HepG2 (cell line): ENCODE data around the gene CLDND2. TPM values are rescaled to one million over a fixed set of nuclear protein-coding genes. Genes with fewer than 3 reads are reported as not detected.

Experiments
- BORCS8-MEF2B ChIP-seq: sonication (generic); formaldehyde crosslinking; IDR thresholded peaks from 2 replicates; pipeline ENCODE4 v1.8.0; 2022; ENCODE audit warnings: mild to moderate bottlenecking, missing genetic modification reagents
- FOXO1 ChIP-seq: sonication (generic); formaldehyde crosslinking; IDR thresholded peaks from 2 replicates; pipeline ENCODE4 v1.4.0; 2020; ENCODE audit warnings: missing genetic modification reagents
- JUN ChIP-seq: sonication (generic); formaldehyde crosslinking; IDR thresholded peaks from 2 replicates; pipeline ENCODE4 v1.4.0; 2020; ENCODE audit warnings: mild to moderate bottlenecking, missing genetic modification reagents
- NFYB ChIP-seq: sonication (generic); formaldehyde crosslinking; IDR thresholded peaks from 2 replicates; pipeline ENCODE4 v1.4.0; 2020; ENCODE audit warnings: missing genetic modification reagents
- NR3C1 ChIP-seq: sonication (generic); formaldehyde crosslinking; IDR thresholded peaks from 2 replicates; pipeline ENCODE4 v1.4.0; 2020; ENCODE audit warnings: missing genetic modification reagents
- SAFB2 ChIP-seq: sonication (generic); formaldehyde crosslinking; IDR thresholded peaks from 2 replicates; pipeline ENCODE4 v1.5.1; 2020; ENCODE audit warnings: missing genetic modification reagents, low read depth, mild to moderate bottlenecking, borderline replicate concordance
- SATB2 ChIP-seq: sonication (generic); formaldehyde crosslinking; IDR thresholded peaks from 2 replicates; pipeline ENCODE4 v1.5.0; 2020; ENCODE audit warnings: missing genetic modification reagents
- SIX4 ChIP-seq: sonication (generic); formaldehyde crosslinking; IDR thresholded peaks from 2 replicates; pipeline ENCODE4 v1.4.0; 2020; ENCODE audit warnings: missing genetic modification reagents
- SMC3 ChIP-seq: IDR thresholded peaks from 2 replicates; pipeline ENCODE4 v1.6.1; 2011; ENCODE audit warnings: low read length, improper control_type of control experiment
- SMYD3 ChIP-seq: sonication (generic); formaldehyde crosslinking; IDR thresholded peaks from 2 replicates; pipeline ENCODE4 v1.8.1; 2023; ENCODE audit warnings: mild to moderate bottlenecking, missing genetic modification reagents
- SNAPC2 ChIP-seq: sonication (generic); formaldehyde crosslinking; IDR thresholded peaks from 2 replicates; pipeline ENCODE4 v1.8.1; 2022; ENCODE audit warnings: mild to moderate bottlenecking, missing genetic modification reagents
- STAT6 ChIP-seq: sonication (generic); formaldehyde crosslinking; IDR thresholded peaks from 2 replicates; pipeline ENCODE4 v1.4.0; 2020; ENCODE audit warnings: missing genetic modification reagents, mild to moderate bottlenecking, borderline replicate concordance
- ZNF17 ChIP-seq: sonication (generic); formaldehyde crosslinking; IDR thresholded peaks from 2 replicates; pipeline ENCODE4 v1.5.0; 2020; ENCODE audit warnings: mild to moderate bottlenecking, missing genetic modification reagents
- ZNF33A ChIP-seq: sonication (generic); formaldehyde crosslinking; IDR thresholded peaks from 2 replicates; pipeline ENCODE4 v1.5.1; 2020; ENCODE audit warnings: missing genetic modification reagents, mild to moderate bottlenecking, moderate library complexity, borderline replicate concordance
- ZNF367 ChIP-seq: sonication (generic); formaldehyde crosslinking; IDR thresholded peaks from 2 replicates; pipeline ENCODE4 v1.4.0; 2020; ENCODE audit warnings: missing genetic modification reagents, borderline replicate concordance
- ZNF570 ChIP-seq: sonication (generic); formaldehyde crosslinking; IDR thresholded peaks from 2 replicates; pipeline ENCODE4 v1.4.0; 2020; ENCODE audit warnings: mild to moderate bottlenecking, missing genetic modification reagents, borderline replicate concordance
- polyA plus RNA-seq, 8 experiments: library from polyadenylated mRNA; depleted of rRNA in 3 of 8; stranded (reverse) in 7 of 8; unstranded in 1 of 8; fragments of >200 nt; fragmentation: Illumina TruSeq in 4 of 8; extraction: Trizol in 4 of 8; gene quantifications; 2 replicates each; pipeline versions ENCODE4 v1.2.1 to v1.2.3, GENCODE V29; 2011 to 2016; ENCODE audit warnings: low read depth in 4 of 8, missing spikeins in 1 of 8, mixed read lengths in 1 of 8; ENCODE audit not compliant: insufficient read depth in 1 of 8
- total RNA-seq, 5 experiments: library from RNA; depleted of rRNA; stranded (reverse); fragments of >200 nt; fragmentation: Illumina TruSeq; extraction: Trizol; gene quantifications; 2 replicates each; pipeline ENCODE4 v1.2.3, GENCODE V29; 2016; ENCODE audit warnings: low read depth in 1 of 5
- TF ChIP-seq, protein P1 (sequence below): sonication (generic); formaldehyde crosslinking; IDR thresholded peaks from 2 replicates; pipeline ENCODE4; 2020; ENCODE audit warnings: missing genetic modification reagents, mild to moderate bottlenecking, borderline replicate concordance

Gene CLDND2
- total and polyA plus RNA-seq, 2 of the 13 experiments (the other 11 are each of a cell fraction or from before 2014, with no cell fraction given) = 0.84 to 1.8 TPM

DNA sequence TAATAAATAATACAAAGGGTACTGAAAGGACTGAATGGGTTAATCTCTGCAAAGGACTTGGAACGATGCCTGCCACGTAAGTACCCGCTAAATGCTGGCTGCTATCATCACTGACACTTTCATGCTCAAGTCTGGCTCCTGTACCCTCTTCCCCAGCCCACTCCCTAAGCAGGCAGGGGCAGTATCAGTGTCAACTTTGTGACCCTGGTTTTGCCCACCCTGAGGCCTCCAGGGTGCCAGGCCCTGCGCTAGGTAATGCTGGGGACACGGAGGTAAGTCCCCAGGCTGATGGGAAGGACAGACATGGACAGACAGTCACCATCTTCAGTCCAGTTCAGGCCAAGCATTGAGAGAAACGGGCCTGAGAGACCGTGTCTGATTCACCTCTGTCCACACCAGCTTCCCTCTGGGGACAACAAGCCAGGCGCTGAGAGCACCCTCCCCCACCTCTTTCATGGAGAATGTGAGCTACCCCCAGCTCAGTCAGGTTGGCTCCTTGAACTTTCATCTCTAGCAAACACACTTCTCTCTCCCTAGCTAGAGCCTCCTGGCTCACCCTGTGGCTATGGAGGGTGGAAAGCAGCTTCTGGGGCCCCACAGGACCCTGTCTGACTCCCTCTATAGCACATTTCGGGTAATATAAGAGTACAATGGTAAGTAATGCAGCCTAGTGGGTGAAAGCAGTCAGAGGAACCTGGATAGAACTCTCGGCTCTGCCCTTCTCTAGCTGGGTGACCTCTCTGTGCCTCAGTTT is 3.4 kb downstream of the CLDND2 start (continued):
- TF ChIP-seq, protein P1, sequence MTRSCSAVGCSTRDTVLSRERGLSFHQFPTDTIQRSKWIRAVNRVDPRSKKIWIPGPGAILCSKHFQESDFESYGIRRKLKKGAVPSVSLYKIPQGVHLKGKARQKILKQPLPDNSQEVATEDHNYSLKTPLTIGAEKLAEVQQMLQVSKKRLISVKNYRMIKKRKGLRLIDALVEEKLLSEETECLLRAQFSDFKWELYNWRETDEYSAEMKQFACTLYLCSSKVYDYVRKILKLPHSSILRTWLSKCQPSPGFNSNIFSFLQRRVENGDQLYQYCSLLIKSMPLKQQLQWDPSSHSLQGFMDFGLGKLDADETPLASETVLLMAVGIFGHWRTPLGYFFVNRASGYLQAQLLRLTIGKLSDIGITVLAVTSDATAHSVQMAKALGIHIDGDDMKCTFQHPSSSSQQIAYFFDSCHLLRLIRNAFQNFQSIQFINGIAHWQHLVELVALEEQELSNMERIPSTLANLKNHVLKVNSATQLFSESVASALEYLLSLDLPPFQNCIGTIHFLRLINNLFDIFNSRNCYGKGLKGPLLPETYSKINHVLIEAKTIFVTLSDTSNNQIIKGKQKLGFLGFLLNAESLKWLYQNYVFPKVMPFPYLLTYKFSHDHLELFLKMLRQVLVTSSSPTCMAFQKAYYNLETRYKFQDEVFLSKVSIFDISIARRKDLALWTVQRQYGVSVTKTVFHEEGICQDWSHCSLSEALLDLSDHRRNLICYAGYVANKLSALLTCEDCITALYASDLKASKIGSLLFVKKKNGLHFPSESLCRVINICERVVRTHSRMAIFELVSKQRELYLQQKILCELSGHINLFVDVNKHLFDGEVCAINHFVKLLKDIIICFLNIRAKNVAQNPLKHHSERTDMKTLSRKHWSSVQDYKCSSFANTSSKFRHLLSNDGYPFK (CRISPR knock-in tag) = 0 out of 2 replicates have a peak, but pooled peaks have one; percentile 13
- TF ChIP-seq SMC3 (peak; percentile 24), SATB2 (CRISPR knock-in tag) (no peak), ZNF33A (CRISPR knock-in tag) (no peak), BORCS8-MEF2B (CRISPR knock-in tag) (no peak), SAFB2 (CRISPR knock-in tag) (no peak), SMYD3 (CRISPR knock-in tag) (no peak), NFYB (CRISPR knock-in tag) (no peak), STAT6 (CRISPR knock-in tag) (no peak), ZNF570 (no peak), ZNF17 (CRISPR knock-in tag) (no peak), NR3C1 (CRISPR knock-in tag) (no peak), SNAPC2 (CRISPR knock-in tag) (peak; percentile 69; the same call in 1 of the 2 replicates), SIX4 (CRISPR knock-in tag) (no peak), FOXO1 (CRISPR knock-in tag) (peak; percentile 90), ZNF367 (CRISPR knock-in tag) (no peak), JUN (CRISPR knock-in tag) (no peak)
